ENCODE measurements around the gene CALCR. TPM values are rescaled to one million over a fixed set of nuclear protein-coding genes. Genes with fewer than 3 reads are reported as not detected.

CALCR gene
- total RNA-seq, 2 donors from 2014 or later, result not detected

- no peak overlapping the region for H3K4me3 ChIP-seq
- intact Hi-C loops (cut with DNase I), result no loop called here
- H3K27ac ChIP-seq, result no peak overlapping the region
- DNase-seq (no peak), ATAC-seq (no peak)
- 52 to 64% methylated on average over 2 of the region's 2 CpGs for WGBS, 2 donors
- H3K27me3 ChIP-seq, result no peaks in the 10 kb centered on the region
- no peaks in the 10 kb centered on the region for H3K4me1 ChIP-seq
- no peaks in the 10 kb centered on the region for H3K36me3 ChIP-seq (replicated peaks in 1 of 2; ENCODE audit: insufficient read depth in 1 of 2, low read depth in 2 of 2)
- TF ChIP-seq CTCF (IDR thresholded peaks at IDR 0.05) (no peak), POLR2A (IDR thresholded peaks at IDR 0.05) (no peak)
- H3K9me3 ChIP-seq, result no peaks in the 10 kb centered on the region
These were observed 103.1 kb downstream of the CALCR start for GRCh38 chr7:93471456-93471855.

- intact Hi-C loops (cut with DNase I), result no loop called here
- H3K4me1 ChIP-seq, result no peaks in the 10 kb centered on the region
- H3K9me3 ChIP-seq, result no peaks in the 10 kb centered on the region
- no peaks in the 10 kb centered on the region for H3K36me3 ChIP-seq (replicated peaks in 1 of 2; ENCODE audit: insufficient read depth in 1 of 2, low read depth in 2 of 2)
- DNase-seq (no peak), ATAC-seq (no peak)
- no peak overlapping the region for H3K4me3 ChIP-seq
- no peak overlapping the region for H3K27ac ChIP-seq
- no peaks in the 10 kb centered on the region for H3K27me3 ChIP-seq
- TF ChIP-seq POLR2A (IDR thresholded peaks at IDR 0.05) (no peak), CTCF (IDR thresholded peaks at IDR 0.05) (no peak)
- 65 to 78% methylated on average over 2 of the region's 2 CpGs for WGBS, 2 donors
These were observed 110.8 kb downstream of the CALCR start for GRCh38 chr7:93463764-93464163.

GRCh38 chr7:93461350-93461749, 113.2 kb downstream of the CALCR start:
- ATAC-seq (no peak), DNase-seq (no peak)
- H3K27ac ChIP-seq, result no peak overlapping the region
- no peaks in the 10 kb centered on the region for H3K27me3 ChIP-seq
- no peaks in the 10 kb centered on the region for H3K9me3 ChIP-seq
- intact Hi-C loops (cut with DNase I), result no loop called here
- TF ChIP-seq CTCF (IDR thresholded peaks at IDR 0.05) (peak in 2 of 7 experiments; percentile 5 to 14), POLR2A (IDR thresholded peaks at IDR 0.05) (no peak)
- H3K4me1 ChIP-seq, result no peaks in the 10 kb centered on the region
- no peaks in the 10 kb centered on the region for H3K36me3 ChIP-seq (replicated peaks in 1 of 2; ENCODE audit: insufficient read depth in 1 of 2, low read depth in 2 of 2)
- WGBS, 2 donors, result 35 to 39% methylated on average over 2 of the region's 2 CpGs
- no peak overlapping the region for H3K4me3 ChIP-seq

- WGBS, 2 donors, result 52 to 59% methylated on average over 4 of the region's 4 CpGs
- no peak overlapping the region for H3K27ac ChIP-seq
- no peaks in the 10 kb centered on the region for H3K9me3 ChIP-seq
- no peak for ATAC-seq
- no peaks in the 10 kb centered on the region for H3K4me1 ChIP-seq
- DNase-seq, result no peak
- H3K4me3 ChIP-seq, result no peak overlapping the region
- no peaks in the 10 kb centered on the region for H3K36me3 ChIP-seq (replicated peaks in 1 of 2; ENCODE audit: insufficient read depth in 1 of 2, low read depth in 2 of 2)
- intact Hi-C loops (cut with DNase I), result no loop called here
- no peaks in the 10 kb centered on the region for H3K27me3 ChIP-seq
- TF ChIP-seq POLR2A (IDR thresholded peaks at IDR 0.05), result no peak
- no peak for TF ChIP-seq CTCF (IDR thresholded peaks at IDR 0.05)
These were observed 121.3 kb downstream of the CALCR start for GRCh38 chr7:93453262-93453661.

GRCh38 chr7:93448176-93448575, 126.3 kb downstream of the CALCR start:
- DNase-seq (no peak), ATAC-seq (no peak)
- intact Hi-C loops (cut with DNase I), result no loop called here
- no peaks in the 10 kb centered on the region for H3K9me3 ChIP-seq
- 45 to 55% methylated on average over 1 of the region's 1 CpG for WGBS, 2 donors
- H3K4me3 ChIP-seq, result no peak overlapping the region
- no peaks in the 10 kb centered on the region for H3K36me3 ChIP-seq (replicated peaks in 1 of 2; ENCODE audit: insufficient read depth in 1 of 2, low read depth in 2 of 2)
- H3K27me3 ChIP-seq, result no peaks in the 10 kb centered on the region
- no peak overlapping the region for H3K27ac ChIP-seq
- TF ChIP-seq CTCF (IDR thresholded peaks at IDR 0.05), result no peak
- TF ChIP-seq POLR2A (IDR thresholded peaks at IDR 0.05), result no peak
- H3K4me1 ChIP-seq, result no peaks in the 10 kb centered on the region
